HEK293T (cell line): ENCODE results near the gene CTSH.

Source experiments
- BHLHE40 ChIP-seq: fragments of 450-650 bp; IDR thresholded peaks from 2 replicates; pipeline ENCODE4 v1.6.1; 2016; ENCODE audit warnings: mild to moderate bottlenecking, moderate library complexity, borderline replicate concordance
- CTBP1 ChIP-seq: fragments of 450-650 bp; IDR thresholded peaks from 2 replicates; pipeline ENCODE4 v1.6.1; 2016; ENCODE audit warnings: borderline replicate concordance
- FOXA1 ChIP-seq: fragments of 450-650 bp; IDR thresholded peaks from 2 replicates; pipeline ENCODE4 v1.6.1; 2016; ENCODE audit warnings: mild to moderate bottlenecking
- FOXK2 ChIP-seq: fragments of 450-650 bp; IDR thresholded peaks from 2 replicates; pipeline ENCODE4 v1.6.1; 2016; ENCODE audit warnings: mild to moderate bottlenecking
- LEF1 ChIP-seq: fragments of 450-650 bp; IDR thresholded peaks from 2 replicates; pipeline ENCODE4 v1.6.1; 2017; ENCODE audit warnings: mild to moderate bottlenecking, borderline replicate concordance
- NFRKB ChIP-seq: fragments of 450-650 bp; IDR thresholded peaks from 2 replicates; pipeline ENCODE4 v1.6.1; 2016; ENCODE audit warnings: mild to moderate bottlenecking, moderate library complexity
- SP1 ChIP-seq: fragments of 450-650 bp; IDR thresholded peaks from 2 replicates; pipeline ENCODE4 v1.6.1; 2017
- SUZ12 ChIP-seq: fragments of 450-650 bp; IDR thresholded peaks from 2 replicates; pipeline ENCODE4 v1.6.1; 2016; ENCODE audit warnings: mild to moderate bottlenecking
- TARDBP ChIP-seq: fragments of 450-650 bp; IDR thresholded peaks from 2 replicates; pipeline ENCODE4 v1.6.1; 2016
- ZNF384 ChIP-seq: fragments of 450-650 bp; IDR thresholded peaks from 2 replicates; pipeline ENCODE4 v1.6.1; 2016
- TF ChIP-seq, protein P1 (sequence below): fragments of 450-650 bp; IDR thresholded peaks from 2 replicates; pipeline ENCODE4 v1.6.1; 2016

DNA sequence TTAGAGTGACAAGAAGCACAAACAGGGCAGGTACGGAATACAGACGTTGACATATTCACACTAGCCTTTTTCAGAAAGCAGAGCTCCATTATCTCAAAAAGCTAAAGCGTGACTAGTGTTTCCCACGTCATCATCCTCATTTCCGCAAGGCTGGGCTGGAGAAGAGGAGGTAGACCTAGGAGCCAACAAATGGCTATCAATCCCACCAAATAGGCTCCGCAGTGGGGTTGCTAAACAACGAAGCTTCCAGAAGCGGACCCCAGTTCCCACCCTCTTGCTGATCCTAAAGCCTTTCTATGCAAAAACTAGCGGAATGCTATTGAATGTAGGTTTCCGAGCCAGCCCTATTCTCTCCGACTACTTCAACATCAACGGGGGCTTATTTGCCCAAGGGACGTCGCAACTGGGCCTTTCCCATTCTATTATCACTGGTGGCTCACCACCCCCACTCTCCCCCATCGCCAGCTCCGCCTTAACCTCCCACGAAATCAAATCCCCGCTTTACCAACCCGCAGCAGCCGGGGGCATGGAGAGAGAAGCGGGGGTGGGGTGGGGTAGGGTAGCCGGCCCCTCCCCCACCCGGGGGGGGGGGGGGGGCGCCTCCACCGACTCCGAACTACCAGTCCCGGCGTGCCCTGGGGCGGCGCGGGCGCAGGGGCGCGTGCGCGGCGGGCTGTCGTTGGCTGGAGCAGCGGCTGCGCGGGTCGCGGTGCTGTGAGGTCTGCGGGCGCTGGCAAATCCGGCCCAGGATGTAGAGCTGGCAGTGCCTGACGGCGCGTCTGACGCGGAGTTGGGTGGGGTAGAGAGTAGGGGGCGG, 72.5 kb downstream of the CTSH start, which contains the start of gene MORF4L1:
- no peak for TF ChIP-seq FOXK2
- TF ChIP-seq CTBP1 = no peak
- TF ChIP-seq SP1 = no peak
- no peak for TF ChIP-seq ZNF384
- TF ChIP-seq, protein P1, sequence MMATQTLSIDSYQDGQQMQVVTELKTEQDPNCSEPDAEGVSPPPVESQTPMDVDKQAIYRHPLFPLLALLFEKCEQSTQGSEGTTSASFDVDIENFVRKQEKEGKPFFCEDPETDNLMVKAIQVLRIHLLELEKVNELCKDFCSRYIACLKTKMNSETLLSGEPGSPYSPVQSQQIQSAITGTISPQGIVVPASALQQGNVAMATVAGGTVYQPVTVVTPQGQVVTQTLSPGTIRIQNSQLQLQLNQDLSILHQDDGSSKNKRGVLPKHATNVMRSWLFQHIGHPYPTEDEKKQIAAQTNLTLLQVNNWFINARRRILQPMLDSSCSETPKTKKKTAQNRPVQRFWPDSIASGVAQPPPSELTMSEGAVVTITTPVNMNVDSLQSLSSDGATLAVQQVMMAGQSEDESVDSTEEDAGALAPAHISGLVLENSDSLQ = no peak
- no peak for TF ChIP-seq TARDBP
- TF ChIP-seq FOXA1 = no peak
- no peak for TF ChIP-seq LEF1
- no peak for TF ChIP-seq SUZ12
- TF ChIP-seq BHLHE40 = no peak
- no peak for TF ChIP-seq NFRKB
